NCI-H226 (cell line): ENCODE results near the gene ZNF888.
"Not testable (repeated sequence)": the region's sequence is repeated elsewhere in the genome, so short reads cannot be mapped to it uniquely, and the experiment has no call there.

ENCODE experiments used
- DNase-seq: peaks from one replicate; pipeline ENCODE4 v3.0.0-alpha.2; 2015

Gene ZNF888

GRCh38 chr19:52868031-52868430 lies 55.2 kb downstream of the ZNF888 start:
- DNase-seq = not testable (repeated sequence)

DNA sequence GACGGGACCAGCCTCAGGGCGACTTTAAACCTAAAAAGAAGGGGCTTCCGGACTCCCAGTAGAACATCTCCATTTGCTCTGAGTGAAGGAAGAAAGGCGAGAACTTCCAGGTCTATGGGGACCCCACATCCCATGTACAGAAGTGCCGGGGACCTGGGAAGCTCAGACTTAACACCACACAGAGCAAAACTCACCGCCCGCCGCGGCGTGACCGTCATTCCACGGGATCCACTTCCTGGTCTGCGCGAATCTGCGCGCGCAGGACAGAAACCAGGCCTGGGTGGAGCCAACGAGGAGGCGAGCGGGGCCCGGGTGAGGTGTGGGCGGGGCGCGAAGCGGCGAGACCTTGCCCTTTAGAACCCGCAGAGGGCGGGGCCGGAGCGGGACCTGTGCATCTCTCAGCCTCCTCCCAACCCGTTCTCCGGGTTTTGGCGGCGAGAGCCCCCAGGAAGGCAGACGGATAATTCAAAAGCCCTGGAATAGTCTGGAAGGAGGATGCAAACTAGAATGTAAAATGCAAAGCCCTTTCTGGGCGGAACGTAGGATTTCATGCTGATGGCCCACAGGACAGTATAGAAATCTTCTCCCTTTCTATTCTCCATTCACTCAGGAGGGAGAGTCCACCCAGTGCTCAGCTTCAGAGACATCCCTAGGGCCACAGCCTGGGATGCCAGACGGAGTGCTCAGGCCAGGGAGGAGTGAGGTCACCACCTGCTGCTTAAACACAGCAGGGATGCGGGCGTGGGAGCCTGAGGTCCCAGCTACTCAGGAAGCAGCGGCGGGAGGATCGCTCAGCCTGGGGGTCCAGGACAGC lies 65.6 kb downstream of the ZNF888 start, which contains the start of gene ZNF468:
ZNF468 (minus strand) TSS at position 242 of the 814 bp plus-strand sequence. CDS start 3,347 bp downstream, outside the sequence.
- peak; percentile 50 for DNase-seq

- DNase-seq = not testable (repeated sequence)
Observed at GRCh38 chr19:52856540-52857377, 66.5 kb downstream of the ZNF888 start.
